ENCODE results near the gene DISP3. TPM values are rescaled to one million over a fixed set of nuclear protein-coding genes. Genes with fewer than 3 reads are reported as not detected.

The DISP3 gene
- total and polyA plus RNA-seq, 2 of the 13 experiments (the other 11 are each of a cell fraction or from before 2014, with no cell fraction given), result 0.08 to 0.13 TPM

DNA sequence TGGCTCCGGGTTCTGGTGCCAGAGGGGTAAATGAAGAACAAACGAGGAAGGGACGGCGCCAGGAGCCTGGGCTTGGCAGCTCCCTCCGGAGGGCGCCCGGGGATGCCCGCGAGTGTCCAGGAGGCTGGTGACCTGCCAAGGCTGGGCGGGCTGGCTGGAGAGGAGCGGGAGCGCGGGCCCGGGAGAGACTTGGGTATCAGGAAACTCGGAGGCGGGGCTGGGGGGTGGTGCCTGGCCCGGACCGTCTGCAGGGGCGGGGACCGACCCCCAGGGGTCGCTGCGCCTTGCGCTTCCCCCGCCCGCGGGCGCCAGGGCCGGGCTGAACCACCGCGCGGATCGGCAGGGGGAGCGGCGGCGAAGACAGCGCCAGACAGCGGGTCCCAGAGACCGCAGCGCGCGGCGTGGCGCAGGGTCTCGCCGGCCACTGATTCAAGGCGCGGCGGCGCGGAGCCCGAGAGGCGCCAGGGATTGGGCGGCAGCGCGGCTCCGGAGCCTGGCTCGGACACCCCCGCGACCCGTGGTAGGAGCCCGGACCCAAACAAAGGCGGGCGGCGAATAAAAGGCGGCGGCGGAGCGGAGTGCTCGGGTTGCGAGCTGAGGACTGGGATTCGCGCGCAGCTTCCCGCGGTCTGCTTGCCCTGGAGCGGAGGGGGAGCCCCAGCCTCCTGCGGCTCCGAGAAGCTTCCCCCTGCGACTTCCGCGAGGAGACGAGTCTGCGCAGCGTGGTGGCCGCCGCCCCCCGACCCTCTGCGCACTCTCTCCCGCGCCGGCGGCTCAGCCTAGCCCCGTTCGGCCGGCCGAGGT is at the start of gene DISP3 (continued):
- TF ChIP-seq, protein P1, sequence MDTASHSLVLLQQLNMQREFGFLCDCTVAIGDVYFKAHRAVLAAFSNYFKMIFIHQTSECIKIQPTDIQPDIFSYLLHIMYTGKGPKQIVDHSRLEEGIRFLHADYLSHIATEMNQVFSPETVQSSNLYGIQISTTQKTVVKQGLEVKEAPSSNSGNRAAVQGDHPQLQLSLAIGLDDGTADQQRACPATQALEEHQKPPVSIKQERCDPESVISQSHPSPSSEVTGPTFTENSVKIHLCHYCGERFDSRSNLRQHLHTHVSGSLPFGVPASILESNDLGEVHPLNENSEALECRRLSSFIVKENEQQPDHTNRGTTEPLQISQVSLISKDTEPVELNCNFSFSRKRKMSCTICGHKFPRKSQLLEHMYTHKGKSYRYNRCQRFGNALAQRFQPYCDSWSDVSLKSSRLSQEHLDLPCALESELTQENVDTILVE (CRISPR knock-in tag; IDR thresholded peaks at IDR 0.05), result no peak
- TF ChIP-seq MIXL1 (CRISPR knock-in tag; IDR thresholded peaks at IDR 0.05) (no peak), ZNF333 (CRISPR knock-in tag; IDR thresholded peaks at IDR 0.05; ENCODE audit: borderline replicate concordance) (no peak; the same call in 1 of the 2 replicates), ARNTL (CRISPR knock-in tag; IDR thresholded peaks at IDR 0.05) (peak; percentile 52; the same call in 1 of the 2 replicates), SRSF4 (IDR thresholded peaks at IDR 0.05; ENCODE audit: low read depth, low read length, poor library complexity, severe bottlenecking) (no peak), ELF1 (CRISPR knock-in tag; IDR thresholded peaks at IDR 0.05) (no peak), SMARCC2 (IDR thresholded peaks at IDR 0.05) (no peak), ZBTB42 (CRISPR knock-in tag; IDR thresholded peaks at IDR 0.05) (no peak), NR2C2 (CRISPR knock-in tag; IDR thresholded peaks at IDR 0.05; ENCODE audit: borderline replicate concordance) (peak; percentile 38; the same call in 1 of the 2 replicates), PPARG (CRISPR knock-in tag; conservative IDR thresholded peaks at IDR 0.05) (no peak), KLF9 (CRISPR knock-in tag; IDR thresholded peaks at IDR 0.05; ENCODE audit: low read depth) (no peak), CENPX (CRISPR knock-in tag; IDR thresholded peaks at IDR 0.05) (no peak)
- TF ChIP-seq, protein P2, sequence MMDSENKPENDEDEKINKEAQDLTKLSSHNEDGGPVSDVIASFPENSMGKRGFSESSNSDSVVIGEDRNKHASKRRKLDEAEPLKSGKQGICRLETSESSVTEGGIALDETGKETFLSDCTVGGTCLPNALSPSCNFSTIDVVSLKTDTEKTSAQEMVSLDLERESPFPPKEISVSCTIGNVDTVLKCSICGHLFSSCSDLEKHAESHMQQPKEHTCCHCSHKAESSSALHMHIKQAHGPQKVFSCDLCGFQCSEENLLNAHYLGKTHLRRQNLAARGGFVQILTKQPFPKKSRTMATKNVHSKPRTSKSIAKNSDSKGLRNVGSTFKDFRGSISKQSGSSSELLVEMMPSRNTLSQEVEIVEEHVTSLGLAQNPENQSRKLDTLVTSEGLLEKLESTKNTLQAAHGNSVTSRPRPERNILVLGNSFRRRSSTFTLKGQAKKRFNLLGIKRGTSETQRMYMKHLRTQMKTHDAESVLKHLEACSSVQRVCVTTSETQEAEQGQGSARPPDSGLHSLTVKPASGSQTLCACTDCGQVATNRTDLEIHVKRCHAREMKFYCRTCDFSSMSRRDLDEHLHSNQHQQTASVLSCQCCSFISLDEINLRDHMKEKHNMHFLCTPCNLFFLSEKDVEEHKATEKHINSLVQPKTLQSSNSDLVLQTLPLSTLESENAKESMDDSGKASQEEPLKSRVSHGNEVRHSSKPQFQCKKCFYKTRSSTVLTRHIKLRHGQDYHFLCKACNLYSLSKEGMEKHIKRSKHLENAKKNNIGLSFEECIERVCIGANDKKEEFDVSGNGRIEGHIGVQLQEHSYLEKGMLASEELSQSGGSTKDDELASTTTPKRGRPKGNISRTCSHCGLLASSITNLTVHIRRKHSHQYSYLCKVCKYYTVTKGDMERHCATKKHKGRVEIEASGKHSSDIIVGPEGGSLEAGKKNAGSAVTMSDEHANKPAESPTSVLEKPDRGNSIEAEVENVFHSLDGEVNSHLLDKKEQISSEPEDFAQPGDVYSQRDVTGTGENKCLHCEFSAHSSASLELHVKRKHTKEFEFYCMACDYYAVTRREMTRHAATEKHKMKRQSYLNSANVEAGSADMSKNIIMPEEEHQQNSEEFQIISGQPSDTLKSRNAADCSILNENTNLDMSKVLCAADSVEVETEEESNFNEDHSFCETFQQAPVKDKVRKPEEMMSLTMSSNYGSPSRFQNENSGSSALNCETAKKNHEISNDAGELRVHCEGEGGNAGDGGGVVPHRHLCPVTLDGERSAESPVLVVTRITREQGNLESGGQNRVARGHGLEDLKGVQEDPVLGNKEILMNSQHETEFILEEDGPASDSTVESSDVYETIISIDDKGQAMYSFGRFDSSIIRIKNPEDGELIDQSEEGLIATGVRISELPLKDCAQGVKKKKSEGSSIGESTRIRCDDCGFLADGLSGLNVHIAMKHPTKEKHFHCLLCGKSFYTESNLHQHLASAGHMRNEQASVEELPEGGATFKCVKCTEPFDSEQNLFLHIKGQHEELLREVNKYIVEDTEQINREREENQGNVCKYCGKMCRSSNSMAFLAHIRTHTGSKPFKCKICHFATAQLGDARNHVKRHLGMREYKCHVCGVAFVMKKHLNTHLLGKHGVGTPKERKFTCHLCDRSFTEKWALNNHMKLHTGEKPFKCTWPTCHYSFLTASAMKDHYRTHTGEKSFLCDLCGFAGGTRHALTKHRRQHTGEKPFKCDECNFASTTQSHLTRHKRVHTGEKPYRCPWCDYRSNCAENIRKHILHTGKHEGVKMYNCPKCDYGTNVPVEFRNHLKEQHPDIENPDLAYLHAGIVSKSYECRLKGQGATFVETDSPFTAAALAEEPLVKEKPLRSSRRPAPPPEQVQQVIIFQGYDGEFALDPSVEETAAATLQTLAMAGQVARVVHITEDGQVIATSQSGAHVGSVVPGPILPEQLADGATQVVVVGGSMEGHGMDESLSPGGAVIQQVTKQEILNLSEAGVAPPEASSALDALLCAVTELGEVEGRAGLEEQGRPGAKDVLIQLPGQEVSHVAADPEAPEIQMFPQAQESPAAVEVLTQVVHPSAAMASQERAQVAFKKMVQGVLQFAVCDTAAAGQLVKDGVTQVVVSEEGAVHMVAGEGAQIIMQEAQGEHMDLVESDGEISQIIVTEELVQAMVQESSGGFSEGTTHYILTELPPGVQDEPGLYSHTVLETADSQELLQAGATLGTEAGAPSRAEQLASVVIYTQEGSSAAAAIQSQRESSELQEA (CRISPR knock-in tag; IDR thresholded peaks at IDR 0.05; ENCODE audit: not compliant biosample characterization), result no peak
- TF ChIP-seq, protein P3, sequence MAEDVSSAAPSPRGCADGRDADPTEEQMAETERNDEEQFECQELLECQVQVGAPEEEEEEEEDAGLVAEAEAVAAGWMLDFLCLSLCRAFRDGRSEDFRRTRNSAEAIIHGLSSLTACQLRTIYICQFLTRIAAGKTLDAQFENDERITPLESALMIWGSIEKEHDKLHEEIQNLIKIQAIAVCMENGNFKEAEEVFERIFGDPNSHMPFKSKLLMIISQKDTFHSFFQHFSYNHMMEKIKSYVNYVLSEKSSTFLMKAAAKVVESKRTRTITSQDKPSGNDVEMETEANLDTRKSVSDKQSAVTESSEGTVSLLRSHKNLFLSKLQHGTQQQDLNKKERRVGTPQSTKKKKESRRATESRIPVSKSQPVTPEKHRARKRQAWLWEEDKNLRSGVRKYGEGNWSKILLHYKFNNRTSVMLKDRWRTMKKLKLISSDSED (CRISPR knock-in tag; IDR thresholded peaks at IDR 0.05), result no peak

Measured in HepG2 (cell line).